Sigmoid colon (tissue), 7 donors: ENCODE data around the gene GRHL1. TPM values are rescaled to one million over a fixed set of nuclear protein-coding genes. Genes with fewer than 3 reads are reported as not detected.

ENCODE experiments used
- DNase-seq: peaks from one replicate; pipeline ENCODE4 v3.0.0-alpha.2; 2019
- H3K27ac ChIP-seq, 4 donors: fragments of 200-600 bp; sonication (generic); one replicate each; pipeline ENCODE4 v1.5.1; 2016 to 2019; ENCODE audit warnings: mild to moderate bottlenecking in 1 of 4
- H3K27me3 ChIP-seq, 3 donors: fragments of 200-600 bp; sonication (generic); one replicate each; pipeline ENCODE4 v1.5.1; 2019; ENCODE audit warnings: mild to moderate bottlenecking in 1 of 3
- H3K36me3 ChIP-seq, 4 donors: fragments of 200-600 bp; sonication (generic); one replicate each; pipeline ENCODE4 v1.5.1; 2016 to 2019
- H3K4me1 ChIP-seq, 4 donors: fragments of 200-600 bp; sonication (generic); one replicate each; pipeline ENCODE4 v1.5.1; 2017 to 2019
- H3K4me3 ChIP-seq, 4 donors: fragments of 200-600 bp; sonication (generic); one replicate each; pipeline ENCODE4 v1.5.1; 2017 to 2019; ENCODE audit warnings: mild to moderate bottlenecking in 2 of 4, moderate library complexity in 1 of 4
- H3K9me3 ChIP-seq, 4 donors: fragments of 200-600 bp in 3 of 4; sonication (generic) in 3 of 4; one replicate each; pipeline versions ENCODE4 v1.5.1 to v1.6.1; 2013 to 2019
- CTCF ChIP-seq, 4 experiments: fragments of 450-650 bp in 3 of 4; fragments of 200-600 bp in 1 of 4; IDR thresholded peaks; one replicate each; pipeline ENCODE4 v1.5.1; 2016 to 2019; ENCODE audit warnings: antibody characterized with exemption in 4 of 4, mild to moderate bottlenecking in 3 of 4, moderate library complexity in 2 of 4
- EP300 ChIP-seq, 4 donors: sonication (generic); formaldehyde crosslinking; IDR thresholded peaks; one replicate each; pipeline ENCODE4 v1.6.1; 2017; ENCODE audit warnings: antibody characterized with exemption in 4 of 4
- POLR2A ChIP-seq, 2 donors: fragments of 450-650 bp; IDR thresholded peaks; one replicate each; pipeline ENCODE4 v1.6.1; 2016; ENCODE audit warnings: antibody characterized with exemption in 2 of 2, mild to moderate bottlenecking in 2 of 2, moderate library complexity in 2 of 2
- POLR2AphosphoS5 ChIP-seq, 4 donors: sonication (generic); formaldehyde crosslinking; IDR thresholded peaks; one replicate each; pipeline ENCODE4 v1.6.1; 2017; ENCODE audit warnings: antibody characterized with exemption in 4 of 4
- WGBS, 2 donors: extraction: QIAGEN DNeasy Blood & Tissue Kit; methylation state at CpG; one replicate each; pipeline ENCODE4 v1.1.7; 2013; 5-methylcytosine and 5-hydroxymethylcytosine counted together
- intact Hi-C: fragments of 100-400 bp; cut with DNase I; formaldehyde crosslinking; loops from one replicate; pipeline ENCODE4 v1.15.1; 2023
- polyA plus RNA-seq, 3 donors: library from polyadenylated mRNA; stranded (reverse); fragments of 200-250 nt; gene quantifications; one replicate each; pipeline ENCODE4 v1.2.3, GENCODE V29; 2013
- total RNA-seq, 4 donors: library from RNA; depleted of rRNA; stranded (reverse); fragments of >200 nt; gene quantifications; one replicate each; pipeline ENCODE4 v1.1.0, GENCODE V29; 2016
- donor health status: healthy with polysubstance abuse.
- donor health status: Bipolar disorder and iron deficiency.
- donor health status: healthy.

GRHL1 gene
- total and polyA plus RNA-seq, 7 donors, result under 0.01 to 4.2 (median 1.4) TPM

- Histone ChIP-seq H3K4me1 (no peaks in the 10 kb centered on the region), H3K27ac (no peak overlapping the region), H3K36me3 (peaks cover 0 to 26% (median 9%) of the 10 kb centered on the region in 4 donors), H3K4me3 (no peak overlapping the region), H3K9me3 (no peaks in the 10 kb centered on the region), H3K27me3 (no peaks in the 10 kb centered on the region)
- intact Hi-C loops, result no loop called here
- WGBS, 2 donors, result 92 to 94% methylated on average over 4 of the region's 4 CpGs
- TF ChIP-seq CTCF (IDR thresholded peaks at IDR 0.05) (no peak), EP300 (IDR thresholded peaks at IDR 0.05) (no peak), POLR2AphosphoS5 (IDR thresholded peaks at IDR 0.05) (no peak)
- no peak for DNase-seq
Observed at GRCh38 chr2:9937258-9937657, 14.2 kb upstream of the GRHL1 start.

- TF ChIP-seq POLR2A (IDR thresholded peaks at IDR 0.05), result no peak
- TF ChIP-seq POLR2AphosphoS5 (IDR thresholded peaks at IDR 0.05), result no peak
- no peak for TF ChIP-seq CTCF (IDR thresholded peaks at IDR 0.05)
- WGBS, 2 donors, result 85 to 91% methylated on average over 9 of the region's 9 CpGs
- Histone ChIP-seq H3K4me3 (no peak overlapping the region), H3K9me3 (no peaks in the 10 kb centered on the region), H3K36me3 (peaks cover 0 to 19% (median 5%) of the 10 kb centered on the region in 4 donors), H3K27ac (no peak overlapping the region), H3K27me3 (no peaks in the 10 kb centered on the region), H3K4me1 (no peaks in the 10 kb centered on the region)
- intact Hi-C loops, result no loop called here
- DNase-seq, result no peak
Observed at GRCh38 chr2:9937968-9938367, 13.5 kb upstream of the GRHL1 start.

- no peaks in the 10 kb centered on the region for H3K4me1 ChIP-seq
- no peak overlapping the region for H3K4me3 ChIP-seq
- no peaks in the 10 kb centered on the region for H3K9me3 ChIP-seq
- no peak overlapping the region for H3K27ac ChIP-seq
- peaks cover 0 to 4% (median 0%) of the 10 kb centered on the region in 4 donors for H3K36me3 ChIP-seq
- no peak for TF ChIP-seq CTCF (IDR thresholded peaks at IDR 0.05)
- no peak for TF ChIP-seq EP300 (IDR thresholded peaks at IDR 0.05)
- no peak for TF ChIP-seq POLR2AphosphoS5 (IDR thresholded peaks at IDR 0.05)
- TF ChIP-seq POLR2A (IDR thresholded peaks at IDR 0.05), result no peak
- intact Hi-C loops, result no loop called here
- peaks cover 0 to 6% (median 3%) of the 10 kb centered on the region in 3 donors for H3K27me3 ChIP-seq
- no peak for DNase-seq
- WGBS, 2 donors, result 32 to 64% methylated on average over 9 of the region's 9 CpGs
Observed at GRCh38 chr2:9939587-9940485, 11.7 kb upstream of the GRHL1 start.

- no peaks in the 10 kb centered on the region for H3K9me3 ChIP-seq
- WGBS, 2 donors, result 51 to 67% methylated on average over 13 of the region's 13 CpGs
- H3K4me3 ChIP-seq, result no peak overlapping the region
- intact Hi-C loops, result no loop called here
- no peak for DNase-seq
- H3K27ac ChIP-seq, result no peak overlapping the region
- H3K27me3 ChIP-seq, result peaks cover 0 to 16% (median 6%) of the 10 kb centered on the region in 3 donors
- H3K36me3 ChIP-seq, result no peaks in the 10 kb centered on the region
- TF ChIP-seq POLR2A (IDR thresholded peaks at IDR 0.05) (no peak), POLR2AphosphoS5 (IDR thresholded peaks at IDR 0.05) (no peak), CTCF (IDR thresholded peaks at IDR 0.05) (no peak), EP300 (IDR thresholded peaks at IDR 0.05) (no peak)
- H3K4me1 ChIP-seq, result no peaks in the 10 kb centered on the region
Observed at GRCh38 chr2:9941196-9941995, 10.1 kb upstream of the GRHL1 start.
